ENCODE data around the gene STYX.
"Not testable (repeated sequence)": the region's sequence is repeated elsewhere in the genome, so short reads cannot be mapped to it uniquely, and the experiment has no call there.

STYX gene

GRCh38 chr14:52729035-52729434 is 931 bp upstream of the STYX start:
- not testable (repeated sequence) for DNase-seq

DNA sequence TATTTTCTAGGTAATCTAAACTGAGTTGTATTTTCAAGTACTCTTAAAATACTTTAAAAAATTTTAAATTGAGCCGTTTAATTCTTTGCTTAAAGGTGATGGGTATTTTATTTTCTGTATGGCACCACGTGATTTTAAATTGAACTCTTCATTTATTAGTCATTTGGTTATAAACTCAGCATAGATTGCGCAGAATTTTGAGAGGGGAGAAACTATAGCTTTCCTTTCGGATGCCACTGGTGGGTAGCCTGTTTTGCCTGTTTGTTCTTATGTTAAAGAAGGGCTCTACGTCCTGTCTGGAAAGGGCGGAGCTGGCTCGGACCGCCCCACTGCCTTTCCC is 411 bp upstream of the STYX start:
- no peak for DNase-seq

DNA sequence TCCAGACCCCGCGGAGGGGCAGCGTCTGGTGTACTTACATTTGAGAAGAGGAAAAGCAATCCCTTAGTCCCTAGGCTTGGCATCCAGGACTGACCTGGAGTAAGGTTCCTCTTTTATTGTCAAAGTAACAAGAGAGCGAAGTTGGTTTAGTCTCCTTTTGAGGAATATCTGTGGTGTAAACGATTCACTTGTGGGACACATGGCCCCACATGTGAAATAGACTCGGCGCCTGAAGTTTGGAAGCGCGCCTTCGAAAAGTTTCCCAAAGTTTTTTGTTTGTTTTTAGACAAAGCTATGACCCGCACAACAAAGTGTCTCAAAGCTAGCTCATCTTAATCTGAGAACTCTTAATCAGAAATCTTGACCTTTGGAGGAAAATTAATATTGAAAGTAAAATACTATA is 744 bp downstream of the STYX start:
- DNase-seq = no peak

GRCh38 chr14:52733824-52734223 is 3.9 kb downstream of the STYX start:
- no peak for DNase-seq

DNA sequence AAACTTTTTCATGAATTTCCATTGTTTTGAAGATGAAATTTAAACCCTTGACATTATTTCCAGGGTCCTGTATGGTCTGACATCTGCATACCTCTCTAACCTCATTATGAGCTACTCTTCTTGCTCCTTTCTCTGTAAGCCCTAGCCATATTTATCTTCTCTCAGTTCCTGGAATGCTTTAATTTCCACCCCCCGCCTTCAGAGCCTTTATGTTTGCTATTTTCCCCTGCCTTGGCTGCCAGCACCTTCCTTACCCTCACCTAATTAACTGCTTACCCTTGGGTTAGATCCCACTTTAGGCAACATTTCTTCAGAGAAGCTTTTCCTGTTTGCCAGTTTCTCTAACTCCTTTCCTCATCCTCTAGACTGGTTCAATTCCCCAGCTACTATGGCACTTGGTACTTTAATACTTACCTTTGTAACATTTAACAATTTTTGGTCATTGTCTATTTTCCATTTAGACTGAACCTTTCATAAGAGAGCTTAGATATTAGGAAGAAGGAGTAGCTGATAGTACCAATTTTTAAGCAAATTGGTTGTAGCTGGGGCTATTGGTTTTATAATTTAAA is 6.0 kb downstream of the STYX start:
- DNase-seq = no peak

DNA sequence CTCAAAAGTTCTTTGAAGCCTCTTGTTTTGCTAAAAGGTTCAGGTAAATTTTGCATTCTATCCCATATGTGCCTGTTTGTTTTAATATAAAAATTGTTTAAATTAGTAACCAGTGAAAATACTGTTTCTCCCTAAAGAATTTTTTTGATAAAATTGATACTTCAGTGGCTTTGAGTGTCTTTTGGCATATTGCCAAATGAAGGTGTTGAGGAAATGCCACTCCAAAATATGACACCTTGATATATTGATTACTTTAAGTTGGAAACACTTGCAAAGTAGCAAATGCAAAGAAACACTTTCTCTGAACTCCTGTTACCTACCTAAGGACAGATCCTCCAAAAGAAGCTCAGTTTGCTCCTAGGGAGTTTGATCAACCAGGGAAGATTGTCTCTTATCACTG is 8.4 kb downstream of the STYX start:
- no peak for DNase-seq

- DNase-seq = no peak
Observed at GRCh38 chr14:52740751-52741150, 10.8 kb downstream of the STYX start.

GRCh38 chr14:52741865-52742264 is 11.9 kb downstream of the STYX start:
- DNase-seq = no peak

GRCh38 chr14:52748647-52749292 is 18.8 kb downstream of the STYX start:
- no peak for DNase-seq

DNA sequence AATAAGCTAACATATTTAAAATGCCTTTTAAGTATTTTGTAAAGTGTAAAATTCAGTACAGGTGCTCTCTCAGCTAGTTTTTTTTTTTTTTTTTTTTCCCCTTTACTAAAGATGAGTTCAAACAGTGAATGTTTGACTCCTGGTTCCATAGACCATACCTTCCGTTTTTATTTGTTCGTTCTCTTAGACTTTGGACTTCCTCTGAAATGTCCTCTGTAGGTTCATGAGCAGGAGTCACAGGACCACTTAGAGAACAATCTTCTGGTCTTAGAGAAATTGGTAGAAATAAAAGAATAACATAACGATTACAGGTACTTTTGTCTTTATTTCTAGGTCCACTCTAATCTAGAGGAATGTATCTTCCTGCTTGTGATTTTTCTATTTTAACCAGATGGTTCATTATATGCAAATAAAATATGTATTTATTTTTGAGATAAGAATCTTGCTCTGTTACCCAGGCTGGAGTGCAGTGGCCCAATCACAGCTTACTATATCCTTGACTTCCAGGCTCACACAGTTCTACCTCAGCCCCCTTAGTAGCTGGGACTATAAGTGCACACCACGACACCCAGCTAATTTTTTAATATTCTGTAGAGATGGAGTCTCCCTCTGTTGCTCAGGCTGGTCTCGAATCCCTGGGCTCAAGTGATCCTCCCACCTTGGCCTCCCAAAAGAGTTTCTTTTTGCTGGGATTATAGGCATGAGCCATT is 25.8 kb downstream of the STYX start:
- DNase-seq = no peak

DNA sequence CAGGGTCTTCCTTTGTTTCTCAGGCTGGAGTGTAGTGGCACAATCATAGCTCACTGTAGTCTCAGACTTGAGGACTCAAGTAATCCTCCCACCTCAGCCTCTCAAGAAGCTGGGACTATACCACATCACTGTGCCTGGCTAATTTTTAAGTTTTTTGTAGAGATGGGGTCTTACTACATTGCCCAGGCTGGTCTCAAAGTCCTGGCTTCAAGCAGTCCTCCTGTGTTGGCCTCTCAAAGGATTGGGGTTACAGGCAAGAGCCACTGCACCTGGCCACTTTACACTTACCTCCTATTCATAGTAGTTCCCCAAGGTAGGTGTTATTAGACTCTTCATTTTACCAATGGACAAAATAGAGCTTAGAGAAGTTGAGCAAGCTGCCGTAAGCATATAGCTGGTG is 29.2 kb downstream of the STYX start:
- DNase-seq = no peak

GRCh38 chr14:52762923-52763322 is 33.0 kb downstream of the STYX start:
- DNase-seq = not testable (repeated sequence)

DNA sequence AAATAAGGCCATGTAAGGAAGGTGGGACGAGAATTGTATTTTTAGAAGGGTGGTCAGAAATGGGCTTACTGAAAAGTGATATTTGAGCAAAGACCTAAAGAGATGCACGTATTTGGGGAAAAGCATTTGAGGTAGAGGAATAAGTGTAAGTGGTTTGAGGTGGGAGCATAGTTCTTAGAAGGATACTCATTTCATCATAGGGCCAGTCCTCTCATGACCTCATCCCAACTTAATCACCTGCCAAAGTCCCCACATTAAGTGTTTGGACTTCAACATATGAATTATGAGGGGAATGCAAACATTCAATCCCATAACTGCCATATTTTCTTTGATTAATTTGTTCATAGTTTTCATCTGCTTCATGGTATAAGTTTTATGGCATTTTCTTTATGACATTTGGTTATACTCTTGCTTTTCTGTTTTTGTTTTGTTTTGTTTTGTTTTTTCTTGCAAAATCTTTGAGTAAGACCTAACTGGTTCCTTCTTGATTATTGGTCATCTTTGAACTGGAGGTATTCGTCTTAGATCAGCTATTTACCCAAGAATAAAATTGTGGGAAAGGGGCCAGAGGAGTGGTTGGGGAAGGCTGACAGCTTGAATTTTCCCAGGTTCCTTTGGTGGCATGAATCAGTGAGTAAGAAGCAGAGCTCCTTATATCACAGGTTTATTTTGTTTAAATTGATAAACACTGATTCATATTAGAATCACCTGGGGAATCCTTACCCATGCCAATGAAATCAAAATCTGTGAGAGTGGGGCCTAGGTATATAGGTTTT is 37.3 kb downstream of the STYX start:
- no peak for DNase-seq

GRCh38 chr14:52769887-52770286 is 39.9 kb downstream of the STYX start:
- no peak for DNase-seq

DNA sequence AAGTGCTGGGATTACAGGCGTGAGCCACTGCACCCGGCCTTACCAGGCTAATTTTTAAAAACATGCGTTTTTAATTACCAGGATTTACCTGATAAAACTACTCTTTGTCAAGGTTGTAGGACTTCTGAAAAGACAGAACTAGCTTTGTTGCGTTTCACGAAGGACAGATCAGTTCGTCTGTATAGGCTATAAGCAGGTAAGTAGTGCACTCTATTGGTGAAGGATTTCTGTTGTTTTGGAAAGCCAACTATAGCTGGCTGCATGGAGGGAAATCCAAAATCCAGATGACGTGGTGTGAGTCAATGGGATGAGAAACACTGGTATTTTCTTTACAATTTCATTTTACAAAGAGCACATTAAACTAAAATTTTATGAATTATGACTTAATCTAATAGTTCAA is 46.9 kb downstream of the STYX start:
- no peak for DNase-seq

- DNase-seq = no peak
Observed at GRCh38 chr14:52778702-52779101, 48.7 kb downstream of the STYX start.

GRCh38 chr14:52780893-52781292 is 50.9 kb downstream of the STYX start:
- no peak for DNase-seq

DNA sequence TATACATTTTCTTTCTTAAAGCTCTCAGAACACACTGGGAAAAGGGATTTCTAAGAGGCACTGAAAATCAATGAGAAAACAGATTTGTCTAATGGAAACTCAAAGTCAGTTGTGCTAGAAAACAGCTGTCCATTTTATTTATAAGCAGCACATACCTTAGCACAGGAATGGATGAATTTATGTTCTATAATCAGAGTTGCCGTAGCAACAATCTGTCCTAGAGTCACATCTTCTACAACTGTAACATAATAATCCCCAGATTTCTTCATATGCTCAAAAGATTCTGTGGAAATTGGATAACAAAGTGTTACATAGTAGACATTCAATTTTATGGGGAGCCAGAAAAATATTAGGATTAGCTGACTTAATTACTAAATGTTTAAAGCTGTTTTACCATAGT is 51.7 kb downstream of the STYX start:
- DNase-seq = no peak

GRCh38 chr14:52783206-52783605 is 53.2 kb downstream of the STYX start:
- no peak for DNase-seq

- DNase-seq = no peak
Observed at GRCh38 chr14:52786887-52787286, 56.9 kb downstream of the STYX start.

DNA sequence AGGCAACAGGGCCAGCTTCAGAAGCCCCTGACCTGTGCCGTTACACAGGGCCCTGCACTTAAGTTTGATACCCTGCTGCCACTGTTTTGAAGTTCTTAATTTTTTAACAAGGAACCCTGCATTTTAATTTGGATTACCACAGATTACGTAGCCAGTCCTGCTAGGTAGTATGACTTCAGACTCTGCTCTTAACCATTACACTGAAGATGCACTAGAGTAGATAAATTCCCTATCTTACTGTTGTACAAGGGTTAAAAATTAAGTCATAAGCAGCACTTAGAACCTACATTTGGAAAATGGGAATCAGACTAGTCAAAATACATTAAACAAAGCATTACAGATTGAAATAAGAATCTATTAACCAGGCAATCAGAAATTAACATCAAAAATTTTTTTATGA is 59.2 kb downstream of the STYX start:
- DNase-seq = no peak

- no peak for DNase-seq
Observed at GRCh38 chr14:52790011-52790755, 60.2 kb downstream of the STYX start.

DNA sequence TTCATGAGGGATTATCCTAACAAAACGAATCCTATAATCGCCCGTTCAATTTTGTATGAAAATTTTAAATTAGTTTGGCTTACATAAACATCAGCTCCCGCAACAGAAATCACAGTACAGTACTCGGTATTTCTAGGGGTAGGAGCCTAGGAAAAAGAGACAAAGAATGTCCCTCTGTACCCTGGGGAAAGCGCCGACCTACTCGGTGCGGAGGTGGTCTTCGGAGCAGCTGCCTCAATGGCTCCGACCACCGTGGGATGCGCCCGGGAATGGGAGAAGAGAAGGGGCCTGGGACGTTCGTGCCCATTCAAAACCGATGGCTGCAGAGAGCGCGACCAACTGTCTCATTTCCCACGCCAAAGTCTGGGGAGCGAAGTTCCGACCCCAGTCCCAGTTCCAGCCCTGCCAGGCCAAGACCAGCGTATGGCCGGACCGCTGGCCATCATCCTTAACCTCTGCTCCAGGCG is 60.8 kb downstream of the STYX start:
- no peak for DNase-seq
